Pulmonary artery endothelial cell (primary cell): Measurements from ENCODE around the gene KLHL24. TPM values are rescaled to one million over a fixed set of nuclear protein-coding genes. Genes with fewer than 3 reads are reported as not detected.
"Not testable (repeated sequence)": the region's sequence is repeated elsewhere in the genome, so short reads cannot be mapped to it uniquely, and the experiment has no call there.

Source experiments
- DNase-seq: peaks from one replicate; pipeline ENCODE4 v3.0.0-alpha.2; 2011; ENCODE audit warnings: low read depth, low spot score
- total RNA-seq: library from RNA; depleted of rRNA; stranded (reverse); fragments of >200 nt; gene quantifications from 2 replicates; pipeline ENCODE4 v1.2.3, GENCODE V29; 2014

The KLHL24 gene, protein sequence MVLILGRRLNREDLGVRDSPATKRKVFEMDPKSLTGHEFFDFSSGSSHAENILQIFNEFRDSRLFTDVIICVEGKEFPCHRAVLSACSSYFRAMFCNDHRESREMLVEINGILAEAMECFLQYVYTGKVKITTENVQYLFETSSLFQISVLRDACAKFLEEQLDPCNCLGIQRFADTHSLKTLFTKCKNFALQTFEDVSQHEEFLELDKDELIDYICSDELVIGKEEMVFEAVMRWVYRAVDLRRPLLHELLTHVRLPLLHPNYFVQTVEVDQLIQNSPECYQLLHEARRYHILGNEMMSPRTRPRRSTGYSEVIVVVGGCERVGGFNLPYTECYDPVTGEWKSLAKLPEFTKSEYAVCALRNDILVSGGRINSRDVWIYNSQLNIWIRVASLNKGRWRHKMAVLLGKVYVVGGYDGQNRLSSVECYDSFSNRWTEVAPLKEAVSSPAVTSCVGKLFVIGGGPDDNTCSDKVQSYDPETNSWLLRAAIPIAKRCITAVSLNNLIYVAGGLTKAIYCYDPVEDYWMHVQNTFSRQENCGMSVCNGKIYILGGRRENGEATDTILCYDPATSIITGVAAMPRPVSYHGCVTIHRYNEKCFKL
- total RNA-seq: 53.9 and 68.9 TPM in 2 replicates

DNA sequence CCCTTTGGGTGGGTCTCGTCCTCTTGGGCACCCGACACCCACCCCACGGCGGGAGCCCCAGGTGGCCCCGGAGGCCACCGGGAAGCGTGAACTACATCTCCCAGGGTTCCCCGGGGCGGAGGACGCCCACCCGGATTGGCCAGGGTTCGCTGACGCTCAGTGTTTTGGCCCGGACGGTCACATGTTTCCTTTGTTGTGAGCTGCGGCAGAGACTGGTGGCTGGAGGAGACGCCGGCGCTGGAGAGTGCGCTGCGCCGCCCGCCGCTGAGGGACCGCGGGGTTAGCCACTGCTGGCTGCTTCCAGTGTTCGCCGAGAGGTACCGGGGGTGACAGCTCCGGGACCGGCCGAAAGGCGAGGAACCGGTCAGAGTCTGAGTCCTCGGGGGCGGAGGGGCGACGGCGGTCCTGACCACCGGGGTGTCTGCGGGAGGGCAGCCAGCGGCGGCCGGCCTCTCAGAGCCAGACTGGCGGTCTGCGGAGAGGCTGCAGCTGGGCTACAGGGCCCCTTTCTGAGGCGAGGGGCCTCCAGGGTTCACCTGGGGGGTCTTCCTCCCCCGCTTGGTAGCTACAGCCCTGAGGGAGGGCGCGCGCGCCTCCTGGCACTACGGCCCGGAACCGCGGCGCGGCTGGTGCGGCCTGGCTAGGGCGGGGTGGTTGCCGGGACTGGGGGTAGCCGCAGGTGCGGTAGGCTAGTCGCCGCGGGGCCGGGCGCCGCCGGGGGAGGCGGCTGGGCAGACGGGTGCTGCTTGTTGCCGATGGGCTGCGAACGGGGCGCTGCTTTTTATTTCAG is at the start of gene KLHL24:
Gene KLHL24, plus strand, starts transcription at position 193 of the 790 bp plus-strand sequence. CDS start 14,734 bp downstream, outside the sequence.
- peak; percentile 81 for DNase-seq

DNA sequence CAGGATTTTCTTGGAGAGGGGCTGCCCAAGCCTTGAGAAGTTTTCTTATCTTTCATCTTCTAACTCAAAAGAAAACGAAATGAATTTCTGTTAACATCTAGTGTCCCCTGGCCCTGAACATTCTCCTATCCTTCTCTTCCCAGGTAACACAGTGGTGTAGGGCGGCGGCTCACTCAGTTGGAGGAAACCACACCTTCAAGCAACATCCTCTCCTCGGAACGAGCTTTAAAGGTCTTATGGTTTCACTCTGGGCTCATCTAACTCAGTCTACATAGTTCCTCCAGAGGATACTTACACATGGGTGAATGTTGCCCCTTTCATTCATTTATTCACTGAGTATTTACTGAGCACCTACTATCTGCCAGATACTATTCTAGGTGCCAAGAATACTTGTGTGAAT is 48.9 kb upstream of the KLHL24 start:
- no peak for DNase-seq

DNA sequence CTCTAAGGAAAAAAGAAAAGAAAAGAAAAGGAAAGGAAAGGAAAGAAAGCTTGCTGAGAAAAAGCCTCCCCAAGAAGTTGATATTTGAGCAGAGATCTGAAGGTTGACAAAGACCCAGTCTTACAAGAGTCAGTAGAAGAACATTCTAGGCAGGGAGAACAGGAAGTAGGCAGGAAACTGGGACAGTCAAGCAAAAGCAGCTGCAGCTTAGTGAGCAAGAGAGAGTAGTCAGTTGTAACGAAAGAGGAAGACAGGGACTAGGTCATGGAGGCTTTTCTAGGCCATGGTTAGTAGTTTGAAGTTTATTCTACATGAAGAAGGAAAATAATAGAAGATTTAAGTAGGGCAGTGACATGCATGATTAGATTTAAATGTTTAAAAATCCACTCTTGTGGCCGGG is 48.1 kb upstream of the KLHL24 start:
- DNase-seq: no peak

DNA sequence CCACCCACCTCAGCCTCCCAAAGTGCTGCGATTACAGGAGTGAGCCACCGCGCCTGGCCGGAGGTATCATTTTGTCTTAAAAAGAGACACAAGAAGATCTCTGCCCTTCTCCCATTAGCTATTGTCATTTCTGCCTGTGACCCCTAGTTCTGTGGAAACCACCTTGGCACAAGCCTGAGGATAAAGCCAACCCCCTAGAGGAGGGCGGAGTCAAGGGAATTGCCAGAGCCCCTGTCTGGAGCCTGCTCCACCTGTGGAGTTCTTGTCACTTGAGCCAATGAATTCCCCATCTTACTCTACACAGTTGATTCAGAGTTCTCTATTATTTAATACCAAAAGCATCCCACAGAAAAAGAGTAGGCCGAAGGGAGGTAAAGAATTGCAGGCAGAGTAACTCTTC is 45.0 kb upstream of the KLHL24 start:
- no peak for DNase-seq

DNA sequence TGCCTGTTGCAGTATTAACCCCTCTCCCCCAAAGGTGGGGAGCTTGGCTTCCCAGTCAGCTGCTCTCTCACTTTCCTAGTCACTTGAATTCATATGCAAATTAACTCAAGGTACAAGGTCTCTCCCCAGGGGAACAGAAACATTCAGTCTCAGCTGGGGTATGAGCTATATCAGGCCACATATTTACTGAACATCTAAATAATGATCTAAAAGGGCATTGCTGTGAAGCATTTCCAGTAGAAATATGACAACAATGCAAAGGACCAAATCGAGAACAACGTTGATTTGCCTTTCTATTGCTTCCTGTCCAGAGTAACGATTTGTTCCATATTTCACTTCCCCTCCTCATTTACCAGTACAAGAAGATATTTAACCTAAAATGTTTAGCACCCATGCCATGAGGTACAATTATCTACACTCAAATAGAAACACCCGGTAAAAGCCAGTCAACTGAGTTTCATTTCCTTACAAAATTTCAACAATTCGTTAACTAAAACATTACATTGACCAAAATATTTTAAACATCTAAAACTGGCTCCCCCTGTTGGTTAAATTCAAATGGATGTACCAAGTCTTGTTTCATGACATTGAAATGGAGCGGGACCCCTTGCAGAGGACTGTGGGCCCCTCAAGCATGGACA is 43.4 kb upstream of the KLHL24 start:
- DNase-seq: no peak

DNA sequence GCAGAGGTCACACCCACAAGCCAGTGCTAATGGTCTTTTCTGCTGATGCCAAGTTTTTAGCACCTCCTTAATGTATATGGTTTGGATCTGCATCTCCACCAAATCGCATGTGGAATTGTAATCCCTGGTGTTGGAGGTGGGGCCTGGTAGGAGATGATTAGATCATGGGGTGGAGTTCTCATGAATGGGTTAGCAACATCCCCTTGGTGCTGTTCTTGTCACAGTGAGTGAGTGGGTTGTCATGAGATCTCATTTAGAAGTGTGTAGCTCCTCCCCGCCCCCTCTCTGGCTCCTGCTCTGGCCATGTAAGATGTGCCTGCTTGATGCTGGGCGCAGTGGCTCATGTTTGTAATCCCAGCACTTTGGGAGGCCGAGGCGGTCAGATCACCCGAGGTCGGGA is 42.6 kb upstream of the KLHL24 start:
- no peak for DNase-seq

DNA sequence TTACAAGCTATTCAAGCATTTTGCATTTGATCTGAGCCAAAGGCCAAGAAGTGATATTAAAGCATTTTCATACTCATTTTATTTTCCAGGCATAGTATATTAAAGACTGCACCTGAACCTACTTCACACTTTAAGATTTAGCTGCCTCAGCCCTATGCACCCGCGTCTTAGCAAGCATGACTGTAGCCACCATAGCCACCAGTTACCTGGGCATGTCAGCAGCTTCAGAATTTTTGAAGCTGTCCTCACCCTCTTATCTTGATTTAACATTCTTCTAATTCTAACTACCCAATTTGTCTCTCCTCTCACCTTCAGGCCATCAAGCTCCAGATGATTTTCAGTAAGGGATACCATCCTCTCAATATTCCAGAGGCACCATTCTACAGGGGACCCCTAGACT is 40.8 kb upstream of the KLHL24 start:
- DNase-seq: no peak

DNA sequence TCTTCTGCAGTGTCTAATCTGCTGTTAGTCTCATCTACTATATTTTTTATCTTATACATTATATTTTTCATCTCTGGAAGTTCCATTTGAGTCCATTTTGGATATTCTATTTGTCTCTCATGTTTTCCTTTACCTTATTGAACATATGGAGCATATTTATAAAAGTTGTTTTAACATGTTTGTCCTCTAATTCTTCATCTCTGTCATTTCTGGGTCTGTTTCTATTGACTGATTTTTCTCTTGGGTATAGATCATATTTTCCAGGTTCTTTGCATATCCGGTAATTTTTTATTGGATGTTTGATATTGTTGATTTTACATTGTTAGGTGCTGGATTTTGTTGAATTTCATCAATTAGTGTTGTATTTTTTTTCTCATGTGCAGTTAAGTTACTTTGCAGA is 37.5 kb upstream of the KLHL24 start:
- DNase-seq: no peak

DNA sequence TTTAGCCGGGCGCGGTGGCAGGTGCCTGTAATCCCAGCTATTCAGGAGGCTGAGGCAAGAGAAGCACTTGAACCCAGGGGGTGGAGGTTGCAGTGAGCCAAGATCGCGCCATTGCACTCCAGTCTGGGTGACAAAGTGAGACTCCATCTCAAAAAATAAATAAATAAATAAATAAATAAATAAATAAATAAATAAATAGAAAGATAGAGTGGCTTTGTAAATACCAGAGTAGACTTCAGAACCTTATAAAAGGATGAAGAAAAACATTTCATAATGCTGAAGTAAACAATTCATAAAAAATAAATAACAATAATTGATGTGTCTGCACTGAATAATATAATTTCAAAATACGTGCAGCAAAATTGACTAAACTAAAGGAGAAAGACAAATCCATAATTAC is 24.1 kb upstream of the KLHL24 start:
- DNase-seq: not testable (repeated sequence)

DNA sequence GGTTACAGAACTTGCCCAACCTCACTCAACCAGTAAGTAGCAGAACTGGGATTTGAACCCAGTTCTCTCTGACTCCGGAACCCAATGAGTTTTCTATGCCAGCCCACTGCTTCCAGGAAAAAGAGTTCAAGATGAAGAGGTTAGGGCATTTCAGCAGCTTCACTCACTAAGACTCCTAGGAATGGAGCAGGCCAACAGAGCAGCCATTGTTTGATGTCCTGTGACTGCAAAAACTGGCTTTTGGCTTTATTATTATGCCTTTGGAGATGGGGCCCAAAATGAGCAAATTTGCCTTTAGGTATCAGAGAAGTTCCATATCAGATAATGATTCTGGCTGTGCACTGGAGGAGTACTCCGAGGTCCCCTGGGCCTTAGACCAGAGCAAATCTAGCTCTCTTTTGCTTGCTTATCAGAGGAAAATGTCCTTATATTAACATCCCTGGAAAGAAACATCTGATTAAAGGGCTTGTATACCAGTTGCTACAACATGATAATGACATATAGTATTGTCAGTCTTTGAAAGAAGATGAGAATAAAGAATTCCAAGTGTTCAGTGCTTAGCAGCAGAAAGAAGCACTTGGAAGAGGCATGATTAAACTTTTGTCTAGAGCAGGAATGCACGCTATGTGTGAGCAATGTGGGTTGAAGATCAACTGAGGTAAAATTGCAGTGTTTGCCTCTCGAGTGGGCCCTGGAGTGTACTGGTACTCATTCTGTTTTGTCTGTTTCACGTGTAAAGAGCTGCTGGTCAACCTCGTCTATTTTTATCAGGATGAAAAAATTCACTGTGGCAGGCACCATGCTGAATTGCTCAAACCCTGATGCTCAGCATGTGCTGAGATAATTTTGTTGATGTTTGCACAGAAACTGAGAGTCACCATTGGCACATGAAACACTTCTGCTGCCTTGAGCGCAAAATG is 21.8 kb upstream of the KLHL24 start:
- no peak for DNase-seq

DNA sequence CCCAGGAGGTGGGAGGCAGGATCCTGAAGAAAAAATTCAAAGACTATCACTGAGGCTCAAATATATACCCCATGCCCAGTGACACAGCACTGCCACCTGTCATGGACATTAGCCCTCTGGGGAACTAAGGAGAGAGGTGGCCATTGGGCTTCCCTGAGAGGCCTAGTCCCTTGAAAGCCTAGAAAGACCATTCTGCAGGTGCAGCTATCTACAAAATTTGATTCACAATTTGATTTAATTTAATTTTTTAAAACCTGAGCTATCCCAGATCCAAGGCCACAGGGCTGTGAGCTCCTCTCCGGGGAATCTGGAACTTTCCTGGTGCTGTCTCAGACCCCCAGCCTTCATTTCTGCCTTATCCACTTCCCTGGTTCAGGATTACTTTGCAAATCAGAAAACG is 16.9 kb upstream of the KLHL24 start:
- no peak for DNase-seq

DNA sequence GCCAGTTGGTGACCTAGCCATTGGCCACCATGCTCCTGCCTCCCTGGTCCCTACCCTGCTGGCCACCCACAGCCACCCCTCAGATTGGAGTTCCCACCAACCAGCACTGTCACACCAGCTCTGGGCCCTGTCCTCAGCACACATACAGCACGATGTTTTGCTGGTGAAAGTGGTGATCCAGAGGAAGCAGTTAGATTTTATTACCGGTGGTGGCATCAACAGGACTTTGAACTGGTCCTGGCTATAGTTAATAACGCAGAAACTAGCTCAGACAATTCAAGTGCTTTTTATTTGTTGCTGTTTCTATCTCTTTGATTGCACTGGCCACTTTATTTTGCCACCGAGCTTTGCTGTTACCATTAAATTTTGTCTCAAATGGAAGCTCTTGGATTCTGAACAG is 16.4 kb upstream of the KLHL24 start:
- no peak for DNase-seq

DNA sequence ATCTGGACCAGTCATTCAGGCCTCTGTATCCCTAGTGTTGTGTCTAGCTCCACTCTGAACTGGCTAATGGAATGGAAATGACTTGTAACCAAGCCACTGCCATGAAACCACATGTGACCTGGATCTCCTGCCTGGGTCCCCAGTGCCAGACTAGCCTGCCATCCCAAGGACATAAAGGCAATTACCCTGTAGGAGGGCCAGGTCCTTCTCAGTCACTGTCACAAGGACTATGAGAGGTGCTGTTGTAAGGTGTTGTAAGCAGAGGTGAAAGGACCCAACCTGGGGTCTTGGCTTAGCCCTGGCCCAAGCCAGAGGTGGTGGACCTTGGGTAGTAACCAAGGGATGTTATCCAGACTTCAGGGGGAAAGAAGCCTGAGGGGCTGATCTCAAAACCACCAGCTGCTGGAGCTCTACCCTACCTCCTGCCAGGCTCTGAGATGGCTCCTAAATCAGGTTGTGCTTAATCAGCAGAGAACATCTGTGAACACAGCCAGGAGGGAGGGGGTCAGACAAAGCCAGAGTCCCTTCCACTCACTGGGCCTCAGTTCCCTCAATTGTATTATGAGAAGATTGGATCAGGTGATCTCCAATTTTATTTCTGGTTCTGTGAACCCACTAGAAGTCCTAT is 15.7 kb upstream of the KLHL24 start:
- DNase-seq: no peak

DNA sequence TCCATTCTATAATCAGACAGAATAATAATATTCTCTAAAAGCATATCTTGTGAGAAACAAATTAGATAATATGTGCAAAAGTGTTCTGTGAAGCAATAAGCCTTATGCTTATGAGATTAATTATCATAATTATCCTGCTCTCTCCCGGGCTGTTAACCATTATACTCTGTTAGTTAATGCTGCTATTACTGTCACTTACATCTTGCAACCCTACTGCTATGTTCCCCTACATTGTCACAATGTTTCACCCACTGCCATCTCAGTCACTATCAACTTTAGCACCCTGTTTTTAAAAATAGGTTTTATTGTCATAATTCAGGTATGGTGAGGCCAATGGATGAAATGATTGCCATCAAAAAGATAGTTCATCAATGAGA is 15.2 kb upstream of the KLHL24 start:
- no peak for DNase-seq

DNA sequence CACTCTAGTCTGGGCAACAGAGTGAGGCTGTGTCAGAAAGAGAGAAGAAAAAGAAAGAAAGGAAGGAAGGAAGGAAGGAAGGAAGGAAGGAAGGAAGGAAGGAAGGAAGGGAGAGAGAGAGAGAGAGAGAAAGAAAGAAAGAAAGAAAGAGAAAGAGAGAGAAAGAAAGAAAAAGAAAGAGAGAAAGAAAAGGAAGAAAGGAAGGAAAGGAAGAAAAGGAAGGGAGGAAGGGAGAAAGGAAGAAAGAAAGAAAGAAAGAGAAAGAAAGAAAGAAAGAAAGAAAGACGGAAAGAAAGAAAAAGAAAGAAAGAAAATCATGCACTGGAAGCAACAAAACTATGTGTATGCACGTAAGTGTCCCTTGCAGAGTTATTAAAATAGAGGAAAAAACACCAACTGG is 12.9 kb upstream of the KLHL24 start:
- not testable (repeated sequence) for DNase-seq

DNA sequence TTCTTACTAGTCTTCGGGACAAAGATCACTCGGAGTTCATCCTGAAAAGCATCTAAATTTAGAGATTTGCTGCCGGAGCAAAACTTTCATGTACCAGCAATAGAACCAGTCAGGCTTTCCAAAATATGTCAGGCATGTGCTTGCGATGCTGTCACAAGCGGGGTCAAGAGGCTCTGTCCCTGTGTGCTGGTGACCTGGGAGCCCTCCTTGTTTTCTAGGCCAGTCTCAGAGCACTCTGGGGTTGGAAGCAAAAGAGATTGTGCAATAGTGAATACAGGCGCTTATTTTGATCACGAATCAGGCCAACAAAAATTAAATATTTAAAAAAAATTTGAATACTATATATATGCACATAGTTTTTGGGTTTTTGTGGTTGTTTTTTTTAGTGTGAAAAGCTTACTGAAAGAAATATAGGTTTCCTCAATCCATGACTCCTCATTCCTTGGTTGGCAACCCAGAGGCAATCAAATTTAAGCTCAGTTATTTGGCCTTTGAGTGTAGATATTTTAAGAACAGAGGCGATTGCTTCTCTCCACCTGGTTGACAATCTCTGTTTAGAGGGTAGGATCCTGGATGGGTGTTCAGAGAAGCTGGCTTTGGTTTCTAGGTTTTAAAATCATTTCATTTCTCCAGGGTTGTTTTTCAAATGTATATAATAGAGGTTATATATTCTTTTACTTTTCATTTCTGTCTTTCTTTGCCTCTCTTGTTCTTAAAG is 8.4 kb upstream of the KLHL24 start:
- DNase-seq: no peak

DNA sequence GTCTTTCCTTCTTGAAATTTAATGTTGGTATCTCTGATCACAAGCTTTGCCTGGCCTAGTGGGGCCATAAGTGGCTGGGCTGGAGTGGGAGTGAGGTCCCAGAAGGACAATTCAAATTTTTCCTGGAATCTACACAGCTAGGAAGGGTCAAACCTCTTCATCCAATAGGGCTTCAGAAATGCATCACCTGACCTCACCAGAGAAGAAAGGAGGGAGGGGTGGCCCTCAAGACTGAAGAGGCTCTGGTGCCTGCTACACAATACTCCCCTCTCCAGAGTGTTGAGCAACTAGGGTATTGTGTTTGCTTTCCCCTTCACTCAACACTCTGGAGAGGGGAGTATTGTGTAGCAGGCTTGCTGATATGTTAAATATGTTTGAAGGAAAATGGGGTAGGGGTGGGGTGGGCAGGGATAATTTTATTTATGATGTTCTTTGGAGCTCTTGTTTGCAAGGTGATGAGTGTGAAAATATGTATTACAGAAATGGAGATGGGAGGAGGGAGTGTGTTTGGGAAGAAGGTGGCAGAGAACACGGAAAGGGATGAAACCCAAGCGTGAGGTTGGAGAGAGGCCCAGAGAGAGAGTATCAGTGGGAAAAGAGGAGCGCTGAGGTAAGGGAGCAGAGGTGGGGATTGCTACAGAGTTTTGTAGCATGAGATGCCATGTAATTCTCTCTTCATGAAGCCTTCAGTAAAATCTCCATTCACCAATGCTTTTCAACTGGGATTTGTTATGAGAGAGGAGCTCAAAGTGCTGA is 5.7 kb upstream of the KLHL24 start:
- no peak for DNase-seq

DNA sequence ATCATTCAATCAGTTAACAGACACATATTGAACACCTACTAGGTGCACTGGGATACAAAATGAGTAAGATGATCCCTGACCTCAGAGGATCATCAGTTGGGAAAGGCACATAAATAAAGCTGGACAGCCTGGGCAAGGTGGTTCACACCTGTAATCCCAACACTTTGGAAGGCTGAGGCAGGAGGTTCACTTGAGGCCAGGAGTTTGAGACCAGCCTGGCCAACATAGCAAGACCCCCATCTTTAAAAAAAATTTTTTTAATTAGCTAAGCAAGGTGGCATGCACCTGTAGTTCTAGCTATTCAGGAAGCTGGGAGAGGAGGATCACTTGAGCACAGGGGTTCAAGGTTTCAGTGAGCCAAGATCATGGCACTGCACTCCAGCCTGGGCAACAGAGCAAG is 3.7 kb upstream of the KLHL24 start:
- DNase-seq: no peak

DNA sequence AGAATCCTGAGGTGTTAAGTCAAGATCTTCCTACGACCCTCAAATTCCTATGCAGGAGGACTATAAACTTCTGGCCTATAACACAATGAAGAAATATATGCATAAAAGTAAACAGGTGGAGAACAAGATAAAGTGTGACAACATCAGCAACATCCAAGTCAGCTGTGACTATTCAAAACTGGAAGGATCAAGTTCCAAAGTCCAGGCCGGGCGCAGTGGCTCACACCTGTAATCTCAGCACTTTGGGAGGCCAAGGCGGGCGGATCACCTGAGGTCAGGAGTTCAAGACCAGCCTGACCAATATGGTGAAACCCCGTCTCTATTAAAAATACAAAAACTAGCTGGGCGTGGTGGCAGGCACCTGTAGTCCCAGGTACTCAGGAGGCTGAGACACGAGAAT is 2.7 kb upstream of the KLHL24 start:
- DNase-seq: not testable (repeated sequence)
